ENCODE results near the gene GMDS. TPM values are rescaled to one million over a fixed set of nuclear protein-coding genes. Genes with fewer than 3 reads are reported as not detected.

The GMDS gene
- total RNA-seq, 1 donor from 2014 or later = 34.0 TPM

DNA sequence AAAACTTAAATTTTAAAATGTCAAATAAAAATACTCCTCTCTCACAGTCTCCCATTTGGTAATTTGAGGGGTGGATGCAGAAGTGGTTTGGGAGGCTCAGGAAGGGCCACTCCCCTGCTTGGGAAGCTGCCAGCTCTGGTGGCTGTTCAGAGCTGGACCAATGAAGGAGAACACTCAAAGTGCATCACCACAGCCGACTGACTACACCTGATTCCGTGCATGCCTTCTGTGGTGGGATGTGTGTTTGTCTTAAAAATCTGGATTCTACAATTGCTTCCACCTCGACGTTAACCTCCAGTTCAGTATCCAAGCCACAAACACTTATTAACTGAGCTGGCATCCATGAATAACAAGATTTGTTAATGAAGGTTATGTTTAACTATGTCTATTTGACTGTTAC, 498.4 kb downstream of the GMDS start:
- peaks cover 36% of the 10 kb centered on the region for H3K4me1 Mint-ChIP-seq (ENCODE audit: low read depth)
- H3K4me3 Mint-ChIP-seq (ENCODE audit: unreplicated experiment) = no peak overlapping the region
- H3K36me3 Mint-ChIP-seq (ENCODE audit: low read depth) = peaks cover 2% of the 10 kb centered on the region
- H3K27me3 Mint-ChIP-seq (ENCODE audit: low read depth) = no peaks in the 10 kb centered on the region
- H3K9me3 Mint-ChIP-seq (ENCODE audit: low read depth) = peaks cover under 1% of the 10 kb centered on the region
- no peak for DNase-seq (ENCODE audit: low spot score)
- H3K27ac Mint-ChIP-seq (ENCODE audit: unreplicated experiment) = no peak overlapping the region
- TF ChIP-seq, protein P1, sequence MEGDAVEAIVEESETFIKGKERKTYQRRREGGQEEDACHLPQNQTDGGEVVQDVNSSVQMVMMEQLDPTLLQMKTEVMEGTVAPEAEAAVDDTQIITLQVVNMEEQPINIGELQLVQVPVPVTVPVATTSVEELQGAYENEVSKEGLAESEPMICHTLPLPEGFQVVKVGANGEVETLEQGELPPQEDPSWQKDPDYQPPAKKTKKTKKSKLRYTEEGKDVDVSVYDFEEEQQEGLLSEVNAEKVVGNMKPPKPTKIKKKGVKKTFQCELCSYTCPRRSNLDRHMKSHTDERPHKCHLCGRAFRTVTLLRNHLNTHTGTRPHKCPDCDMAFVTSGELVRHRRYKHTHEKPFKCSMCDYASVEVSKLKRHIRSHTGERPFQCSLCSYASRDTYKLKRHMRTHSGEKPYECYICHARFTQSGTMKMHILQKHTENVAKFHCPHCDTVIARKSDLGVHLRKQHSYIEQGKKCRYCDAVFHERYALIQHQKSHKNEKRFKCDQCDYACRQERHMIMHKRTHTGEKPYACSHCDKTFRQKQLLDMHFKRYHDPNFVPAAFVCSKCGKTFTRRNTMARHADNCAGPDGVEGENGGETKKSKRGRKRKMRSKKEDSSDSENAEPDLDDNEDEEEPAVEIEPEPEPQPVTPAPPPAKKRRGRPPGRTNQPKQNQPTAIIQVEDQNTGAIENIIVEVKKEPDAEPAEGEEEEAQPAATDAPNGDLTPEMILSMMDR (IDR thresholded peaks at IDR 0.05) = no peak

DNA sequence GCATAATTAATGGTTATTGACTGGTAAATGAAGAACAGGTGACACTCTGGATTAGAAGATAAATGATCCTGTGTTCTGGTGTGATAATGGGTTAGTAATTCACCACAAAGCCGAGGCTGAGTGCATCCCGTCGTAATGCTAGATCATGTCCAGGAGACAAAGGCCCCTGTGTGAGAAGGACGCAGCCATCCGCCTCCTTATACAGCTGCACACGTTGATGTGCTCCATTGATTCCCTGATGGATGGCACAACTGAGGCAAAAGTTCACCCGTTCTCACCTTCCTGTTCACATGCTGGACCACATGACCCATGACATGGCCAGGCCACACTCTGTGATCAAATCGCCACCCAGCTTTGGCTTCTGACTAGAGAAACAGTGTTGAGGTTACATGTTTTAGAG, 499.6 kb downstream of the GMDS start:
- no peak for DNase-seq (ENCODE audit: low spot score)
- H3K9me3 Mint-ChIP-seq (ENCODE audit: low read depth) = no peaks in the 10 kb centered on the region
- peaks cover 36% of the 10 kb centered on the region for H3K4me1 Mint-ChIP-seq (ENCODE audit: low read depth)
- TF ChIP-seq, protein P1 (IDR thresholded peaks at IDR 0.05) = no peak
- no peak overlapping the region for H3K4me3 Mint-ChIP-seq (ENCODE audit: unreplicated experiment)
- H3K27ac Mint-ChIP-seq (ENCODE audit: unreplicated experiment) = peak overlapping the region; percentile 77
- H3K36me3 Mint-ChIP-seq (ENCODE audit: low read depth) = peaks cover 3% of the 10 kb centered on the region
- no peaks in the 10 kb centered on the region for H3K27me3 Mint-ChIP-seq (ENCODE audit: low read depth)

DNA sequence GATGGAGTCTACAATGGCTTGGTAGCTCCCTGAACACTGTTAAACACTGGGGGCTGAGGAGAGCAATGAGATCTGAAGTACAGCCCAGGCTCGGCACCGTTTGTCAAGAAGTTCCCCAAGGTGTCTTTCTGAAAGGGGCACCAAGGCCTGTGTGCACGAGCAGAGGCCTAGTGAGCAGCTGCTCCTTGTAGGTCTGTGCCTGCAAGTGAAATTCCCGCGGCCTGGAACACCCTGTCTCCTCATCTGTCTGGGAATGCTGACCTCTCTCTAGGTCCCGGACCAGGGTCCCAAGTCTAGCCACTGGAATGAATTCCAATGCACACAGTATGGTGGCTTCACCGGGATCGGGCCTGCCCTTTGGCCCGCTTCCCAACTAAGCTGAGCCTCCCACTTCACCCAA, 500.9 kb downstream of the GMDS start:
- peaks cover 36% of the 10 kb centered on the region for H3K4me1 Mint-ChIP-seq (ENCODE audit: low read depth)
- no peak overlapping the region for H3K4me3 Mint-ChIP-seq (ENCODE audit: unreplicated experiment)
- peaks cover 3% of the 10 kb centered on the region for H3K36me3 Mint-ChIP-seq (ENCODE audit: low read depth)
- H3K27me3 Mint-ChIP-seq (ENCODE audit: low read depth) = no peaks in the 10 kb centered on the region
- TF ChIP-seq, protein P1 (IDR thresholded peaks at IDR 0.05) = no peak
- H3K9me3 Mint-ChIP-seq (ENCODE audit: low read depth) = no peaks in the 10 kb centered on the region
- H3K27ac Mint-ChIP-seq (ENCODE audit: unreplicated experiment) = peak overlapping the region; percentile 82
- DNase-seq (ENCODE audit: low spot score) = no peak

DNA sequence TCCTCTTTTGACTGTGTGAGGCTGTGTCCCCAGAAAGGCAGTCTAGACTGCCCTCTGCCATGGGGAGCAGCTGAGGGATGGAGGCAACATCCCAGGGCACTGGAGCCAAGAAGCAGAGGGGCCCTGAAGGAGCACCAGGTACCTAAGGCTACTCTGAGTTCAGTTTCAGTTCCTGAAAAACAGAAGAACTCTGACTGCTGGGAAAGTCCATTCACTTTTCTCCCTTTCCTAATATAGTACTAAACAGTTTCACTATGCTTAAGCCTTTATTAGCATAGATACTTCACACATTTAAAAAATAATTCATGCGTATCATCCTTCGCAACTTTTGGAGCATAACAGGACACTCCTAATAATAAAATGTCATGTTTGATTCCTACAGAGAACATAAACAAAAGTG, 505.7 kb downstream of the GMDS start:
- no peak overlapping the region for H3K4me3 Mint-ChIP-seq (ENCODE audit: unreplicated experiment)
- TF ChIP-seq, protein P1 (IDR thresholded peaks at IDR 0.05) = no peak
- peaks cover 3% of the 10 kb centered on the region for H3K36me3 Mint-ChIP-seq (ENCODE audit: low read depth)
- H3K9me3 Mint-ChIP-seq (ENCODE audit: low read depth) = no peaks in the 10 kb centered on the region
- no peaks in the 10 kb centered on the region for H3K27me3 Mint-ChIP-seq (ENCODE audit: low read depth)
- DNase-seq (ENCODE audit: low spot score) = no peak
- no peak overlapping the region for H3K27ac Mint-ChIP-seq (ENCODE audit: unreplicated experiment)
- peaks cover 17% of the 10 kb centered on the region for H3K4me1 Mint-ChIP-seq (ENCODE audit: low read depth)

DNA sequence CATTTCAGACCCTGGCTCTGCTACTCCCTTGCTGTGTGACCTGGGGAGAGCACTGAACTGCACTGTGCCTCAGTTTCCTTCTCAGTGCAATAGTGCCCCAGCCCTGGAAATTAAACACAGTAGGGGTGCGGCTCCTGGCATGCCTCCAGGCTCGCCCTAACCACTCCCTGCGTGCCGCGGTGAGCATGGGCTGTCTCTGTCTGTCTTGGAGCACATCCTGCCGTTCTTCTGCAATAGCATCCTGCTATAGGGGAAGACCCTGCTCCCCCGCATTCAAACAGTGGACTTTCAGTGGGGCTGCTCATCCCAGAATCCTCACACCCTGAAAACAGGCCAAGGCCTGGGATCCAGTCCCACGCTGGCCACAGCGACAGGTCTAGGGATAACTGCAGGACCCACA, 506.2 kb downstream of the GMDS start:
- DNase-seq (ENCODE audit: low spot score) = no peak
- TF ChIP-seq, protein P1 (IDR thresholded peaks at IDR 0.05) = no peak
- H3K4me3 Mint-ChIP-seq (ENCODE audit: unreplicated experiment) = no peak overlapping the region
- no peak overlapping the region for H3K27ac Mint-ChIP-seq (ENCODE audit: unreplicated experiment)
- H3K9me3 Mint-ChIP-seq (ENCODE audit: low read depth) = no peaks in the 10 kb centered on the region
- H3K36me3 Mint-ChIP-seq (ENCODE audit: low read depth) = peaks cover 3% of the 10 kb centered on the region
- H3K27me3 Mint-ChIP-seq (ENCODE audit: low read depth) = no peaks in the 10 kb centered on the region
- peaks cover 12% of the 10 kb centered on the region for H3K4me1 Mint-ChIP-seq (ENCODE audit: low read depth)
